Epithelial cell of esophagus (primary cell): Measurements from ENCODE around the gene SHISA2.
A peak's percentile ranks its signal among the peaks of the same experiment; 100 is the strongest.

Source experiments
- DNase-seq: peaks from one replicate; pipeline ENCODE4 v3.0.0; 2010; ENCODE audit warnings: low read depth
- H3K4me3 ChIP-seq: 2 replicates; pipeline ENCODE4 v1.5.1; 2011; ENCODE audit warnings: mild to moderate bottlenecking, low read length, control low read depth
- CTCF ChIP-seq: IDR thresholded peaks from 2 replicates; pipeline ENCODE4 v1.5.1; 2011; ENCODE audit warnings: low read depth, mild to moderate bottlenecking, low read length, control low read depth, inconsistent platforms; ENCODE audit not compliant: insufficient read depth; ENCODE audit errors: missing control alignments

SHISA2 gene

GRCh38 chr13:26054896-26055295, 3.1 kb upstream of the SHISA2 start:
- TF ChIP-seq CTCF, result no peak
- DNase-seq, result no peak
- no peak overlapping the region for H3K4me3 ChIP-seq

GRCh38 chr13:26053418-26053980, 1.7 kb upstream of the SHISA2 start:
- no peak for TF ChIP-seq CTCF
- H3K4me3 ChIP-seq, result no peak overlapping the region

GRCh38 chr13:26052337-26052736, 521 bp upstream of the SHISA2 start:
- H3K4me3 ChIP-seq, result no peak overlapping the region
- no peak for DNase-seq
- TF ChIP-seq CTCF, result no peak

More at GRCh38 chr13:26053418-26053980, 1.7 kb upstream of the SHISA2 start:
- no peak for DNase-seq

GRCh38 chr13:26051231-26051656, 572 bp downstream of the SHISA2 start:
- DNase-seq, result peak; percentile 14
- TF ChIP-seq CTCF, result no peak
- H3K4me3 ChIP-seq, result no peak overlapping the region

GRCh38 chr13:26050568-26051230, 1.1 kb downstream of the SHISA2 start:
- H3K4me3 ChIP-seq, result no peak overlapping the region
- peak; percentile 37 for DNase-seq
- TF ChIP-seq CTCF, result no peak

DNA sequence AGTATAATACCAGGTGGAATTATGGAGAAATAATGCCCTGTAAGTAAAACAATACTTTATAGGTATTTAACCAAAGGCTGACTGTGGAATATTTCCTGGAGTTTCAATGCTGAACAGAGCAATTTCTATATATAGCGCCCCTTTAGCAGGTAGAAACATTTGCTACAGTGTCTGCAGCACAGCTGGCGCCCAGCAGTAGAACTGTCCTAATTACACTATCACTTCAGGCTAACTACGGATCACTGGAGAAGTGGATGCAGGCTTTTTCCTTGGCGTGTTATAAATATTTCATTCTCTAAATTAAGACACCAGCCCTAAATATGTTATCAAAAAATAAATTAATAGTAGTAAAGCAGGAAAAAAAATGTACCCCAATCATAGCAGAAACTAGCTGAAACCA, 3.1 kb downstream of the SHISA2 start:
- no peak for TF ChIP-seq CTCF
- no peak overlapping the region for H3K4me3 ChIP-seq
- no peak for DNase-seq

DNA sequence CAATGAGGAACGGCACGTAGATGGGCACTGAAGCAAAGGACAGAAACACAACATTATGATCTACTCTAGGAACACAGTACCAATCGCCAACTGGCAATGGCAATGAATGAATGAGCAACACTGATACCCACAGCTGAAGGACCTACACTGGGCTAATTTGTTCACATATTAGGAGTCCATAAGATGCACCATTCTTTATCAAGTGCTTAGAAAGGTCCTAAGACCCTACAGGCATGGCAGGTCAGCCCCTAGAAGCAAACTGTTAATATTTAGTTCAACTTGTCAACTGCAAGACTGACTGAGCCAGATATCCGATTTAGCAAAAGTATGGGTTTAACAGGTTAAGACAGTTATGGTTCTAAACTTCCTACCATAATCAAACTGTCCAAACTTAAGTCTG, 4.8 kb downstream of the SHISA2 start:
- no peak for TF ChIP-seq CTCF
- DNase-seq, result no peak
- H3K4me3 ChIP-seq, result no peak overlapping the region
